HG03196 (cell line): ENCODE results near the gene TRIML1.
"Not testable (repeated sequence)": the region's sequence is repeated elsewhere in the genome, so short reads cannot be mapped to it uniquely, and the experiment has no call there.

Experiments
- ATAC-seq: cut with Tn5 transposase; IDR thresholded peaks from one replicate; pipeline ENCODE4 v1.9.1; 2021; ENCODE audit not compliant: unreplicated experiment

The TRIML1 gene

GRCh38 chr4:188147776-188148175 is 8.5 kb downstream of the TRIML1 start:
- ATAC-seq, result no peak

DNA sequence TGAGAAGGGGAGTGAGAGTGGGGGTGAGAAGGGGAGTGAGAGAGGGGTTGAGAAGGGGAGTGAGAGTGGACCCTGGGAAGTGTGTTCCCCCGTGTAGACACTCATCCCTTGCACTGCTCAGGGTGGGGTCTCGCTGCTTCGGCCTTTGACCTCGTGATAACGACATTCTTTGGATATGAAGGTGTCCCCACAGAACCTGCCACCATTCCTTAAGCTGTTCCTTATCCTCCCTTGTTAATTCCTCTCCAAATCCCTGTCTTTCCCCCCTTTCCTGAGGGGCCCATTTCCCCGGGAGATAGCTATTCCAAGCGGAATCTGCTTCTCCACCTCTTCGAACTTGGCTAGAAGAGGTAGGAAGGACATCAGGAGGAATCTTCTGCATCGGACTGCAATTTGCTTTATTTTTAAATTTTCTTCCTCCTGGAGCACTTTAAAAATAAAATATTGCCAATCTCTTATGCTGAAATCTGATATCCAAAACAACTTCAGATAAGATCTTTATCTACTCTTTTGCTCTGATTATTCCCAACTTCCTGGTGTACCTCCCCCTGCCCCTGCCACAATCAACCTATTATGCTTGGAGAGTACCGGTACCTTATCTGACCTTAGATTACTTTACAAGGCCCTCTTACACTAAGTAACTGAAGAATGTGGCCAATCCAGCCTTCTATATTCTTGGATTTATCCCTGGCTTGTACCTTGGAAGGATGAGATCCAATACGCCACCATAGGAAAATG is 15.6 kb downstream of the TRIML1 start:
- ATAC-seq, result no peak

DNA sequence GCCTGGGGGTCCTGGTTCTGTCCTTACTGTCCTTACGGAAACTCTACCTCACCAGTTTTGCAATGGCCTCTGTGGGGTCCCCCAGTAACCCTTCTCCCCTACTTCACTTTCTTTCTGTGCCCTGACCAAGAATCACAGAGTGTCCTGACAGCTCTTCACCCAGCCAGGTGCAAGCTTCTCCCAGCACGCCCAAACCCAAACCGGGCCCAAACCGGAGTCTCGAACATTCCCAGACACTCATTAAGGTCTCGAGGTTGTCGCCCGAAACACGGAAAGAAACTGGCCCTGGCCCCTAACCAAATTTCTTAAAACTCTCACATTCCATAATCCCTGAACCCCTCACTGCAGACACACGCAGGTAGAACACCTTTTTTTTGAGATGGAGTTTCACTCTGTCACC is 19.1 kb downstream of the TRIML1 start:
- ATAC-seq, result no peak

GRCh38 chr4:188159513-188160226 is 20.4 kb downstream of the TRIML1 start:
- not testable (repeated sequence) for ATAC-seq

- no peak for ATAC-seq
Observed at GRCh38 chr4:188160406-188160805, 21.2 kb downstream of the TRIML1 start.

- no peak for ATAC-seq
Observed at GRCh38 chr4:188161167-188161566, 21.9 kb downstream of the TRIML1 start.

- ATAC-seq, result no peak
Observed at GRCh38 chr4:188162698-188163097, 23.5 kb downstream of the TRIML1 start.

DNA sequence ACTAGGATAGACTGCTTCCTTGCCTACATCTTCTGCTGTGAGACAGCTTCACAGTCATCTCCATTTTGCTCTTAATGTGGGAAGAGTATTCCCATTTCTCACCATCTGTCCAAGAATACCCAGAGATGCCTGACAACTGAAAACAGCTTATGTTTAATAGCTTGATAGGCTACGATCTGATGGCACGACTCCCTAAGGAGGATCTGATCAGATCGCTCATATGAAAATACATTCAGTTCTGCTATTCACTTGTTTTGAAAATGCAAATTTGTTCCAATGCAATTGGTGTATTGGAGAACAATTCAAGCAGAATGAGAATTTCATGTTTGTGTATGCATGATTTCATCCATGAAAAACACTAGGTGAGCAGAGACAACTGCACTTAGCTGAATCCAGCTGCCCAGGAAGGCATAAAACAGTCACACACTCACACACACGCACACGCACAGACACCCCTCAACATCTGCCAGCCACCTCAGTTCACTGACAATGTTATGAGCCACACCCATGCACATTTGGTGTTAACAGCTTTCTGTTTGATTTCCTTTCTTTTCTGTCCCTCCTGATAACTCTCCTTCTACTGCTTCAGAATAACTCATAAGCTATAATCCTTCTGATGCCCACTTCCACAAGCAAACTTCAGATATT is 29.6 kb downstream of the TRIML1 start:
- ATAC-seq, result no peak

DNA sequence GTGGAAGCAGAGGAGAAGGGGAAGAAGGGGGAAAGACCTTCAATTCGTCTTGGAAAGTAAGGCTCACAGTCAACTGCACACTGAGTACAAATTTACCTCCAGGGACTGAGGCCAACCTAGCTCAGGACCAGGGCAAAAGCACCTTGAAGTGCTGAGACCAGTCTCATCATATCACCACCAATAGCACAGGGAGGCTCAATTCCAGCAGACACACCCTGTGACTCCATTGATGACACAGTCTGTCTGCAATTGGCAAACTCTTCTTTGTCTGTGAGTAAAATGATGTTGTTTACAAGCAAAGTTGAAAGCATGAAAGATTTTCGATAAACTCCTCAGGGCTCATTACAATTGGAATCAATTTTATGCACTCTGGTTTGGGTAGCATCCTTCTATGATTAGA is 32.3 kb downstream of the TRIML1 start:
- ATAC-seq, result no peak

DNA sequence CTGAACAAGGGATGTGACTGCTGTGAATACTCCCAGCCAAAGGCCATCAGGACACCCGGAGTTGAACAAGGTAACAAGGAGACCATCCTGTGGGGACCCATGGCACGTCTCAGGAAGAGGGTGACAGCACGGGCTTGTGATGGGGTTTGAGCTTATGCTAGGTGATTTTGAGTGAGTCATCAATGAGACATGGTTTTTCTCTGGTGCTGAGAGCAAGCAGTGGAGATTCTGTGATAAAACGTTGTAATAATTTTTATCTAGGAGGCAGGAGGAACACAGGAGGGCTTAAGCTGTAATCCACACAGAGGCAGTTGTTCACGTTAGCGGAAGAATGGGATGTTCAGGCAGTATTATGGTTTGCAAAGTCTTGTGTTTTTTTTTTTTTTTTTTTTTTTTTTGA is 36.0 kb downstream of the TRIML1 start:
- no peak for ATAC-seq

- ATAC-seq, result no peak
Observed at GRCh38 chr4:188177997-188178675, 38.9 kb downstream of the TRIML1 start.

DNA sequence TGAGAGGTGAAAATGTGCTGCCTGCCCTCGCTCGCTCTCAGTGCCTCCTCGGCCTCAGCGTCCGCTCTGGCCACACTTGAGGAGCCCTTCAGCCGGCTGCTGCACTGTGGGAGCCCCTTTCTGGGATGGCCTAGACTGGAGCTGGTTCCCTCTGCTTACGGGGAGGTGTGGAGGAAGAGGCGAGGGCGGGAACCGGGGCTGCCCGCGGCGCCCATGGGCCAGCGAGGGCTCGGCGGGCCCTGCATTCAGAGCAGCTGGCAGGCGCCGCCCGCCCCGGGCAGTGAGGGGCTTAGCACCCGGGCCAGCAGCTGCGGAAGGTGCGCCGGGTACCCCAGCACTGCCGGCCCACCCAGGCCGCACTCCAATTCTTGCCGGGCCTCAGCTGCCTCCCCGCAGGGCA is 39.6 kb downstream of the TRIML1 start:
- ATAC-seq, result no peak

DNA sequence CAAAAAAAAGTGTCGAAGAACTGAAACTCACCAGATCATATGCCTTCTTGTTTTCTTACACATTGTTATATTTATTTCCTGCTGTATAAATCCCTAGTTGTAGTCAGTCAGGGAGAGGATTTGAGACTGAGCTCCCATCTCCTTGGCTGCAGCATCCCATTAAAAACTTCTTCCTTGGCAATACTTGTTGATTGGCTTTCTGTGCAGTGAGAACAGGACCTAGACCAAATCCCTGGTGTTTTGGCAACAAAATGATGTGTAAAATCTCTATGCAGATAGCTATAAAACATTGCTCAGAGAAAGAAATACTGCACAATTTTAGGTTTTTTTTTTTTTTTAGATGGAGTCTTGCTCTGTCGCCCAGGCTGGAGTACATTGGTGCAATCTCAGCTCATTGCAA is 47.9 kb downstream of the TRIML1 start:
- ATAC-seq, result no peak

GRCh38 chr4:188190461-188190860 is 51.2 kb downstream of the TRIML1 start:
- no peak for ATAC-seq

GRCh38 chr4:188194421-188194820 is 55.2 kb downstream of the TRIML1 start:
- no peak for ATAC-seq

GRCh38 chr4:188195389-188195985 is 56.2 kb downstream of the TRIML1 start:
- no peak for ATAC-seq

- ATAC-seq, result no peak
Observed at GRCh38 chr4:188196134-188196735, 57.0 kb downstream of the TRIML1 start.
